Measurements from ENCODE around the gene BPIFB1. TPM values are rescaled to one million over a fixed set of nuclear protein-coding genes. Genes with fewer than 3 reads are reported as not detected.

The BPIFB1 gene, protein sequence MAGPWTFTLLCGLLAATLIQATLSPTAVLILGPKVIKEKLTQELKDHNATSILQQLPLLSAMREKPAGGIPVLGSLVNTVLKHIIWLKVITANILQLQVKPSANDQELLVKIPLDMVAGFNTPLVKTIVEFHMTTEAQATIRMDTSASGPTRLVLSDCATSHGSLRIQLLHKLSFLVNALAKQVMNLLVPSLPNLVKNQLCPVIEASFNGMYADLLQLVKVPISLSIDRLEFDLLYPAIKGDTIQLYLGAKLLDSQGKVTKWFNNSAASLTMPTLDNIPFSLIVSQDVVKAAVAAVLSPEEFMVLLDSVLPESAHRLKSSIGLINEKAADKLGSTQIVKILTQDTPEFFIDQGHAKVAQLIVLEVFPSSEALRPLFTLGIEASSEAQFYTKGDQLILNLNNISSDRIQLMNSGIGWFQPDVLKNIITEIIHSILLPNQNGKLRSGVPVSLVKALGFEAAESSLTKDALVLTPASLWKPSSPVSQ
- total RNA-seq: not detected
- not detected for polyA plus RNA-seq

DNA sequence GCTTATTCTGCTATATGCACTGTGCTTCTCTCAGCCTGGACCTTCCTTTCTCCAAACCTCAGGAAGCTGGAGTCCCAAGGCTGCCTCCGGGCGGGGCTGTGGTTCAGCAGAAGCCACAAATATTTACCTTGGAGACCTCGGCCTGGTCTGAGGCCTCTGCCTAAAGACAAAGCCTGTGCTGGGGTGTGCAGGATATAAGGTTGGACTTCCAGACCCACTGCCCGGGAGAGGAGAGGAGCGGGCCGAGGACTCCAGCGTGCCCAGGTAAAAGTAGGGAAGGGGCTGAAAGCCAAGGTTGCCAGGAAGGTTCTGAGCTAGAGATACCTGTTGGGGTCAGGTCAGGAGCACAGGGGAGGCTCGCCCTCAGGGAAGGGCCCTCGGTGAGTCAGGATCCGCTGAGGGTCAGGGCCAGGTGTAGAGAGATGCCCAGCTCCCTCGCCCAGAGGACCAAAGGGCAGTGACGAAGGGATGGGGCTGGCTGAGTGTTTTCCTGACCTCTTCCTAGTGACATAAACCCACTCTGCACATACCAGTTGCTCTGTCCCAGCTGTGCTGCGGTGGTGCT, at the start of gene BPIFB1:
TSS of gene BPIFB1 (plus strand) at position 224 of the 565 bp plus-strand sequence. CDS start 2,860 bp downstream, outside the sequence.
- Histone ChIP-seq H3K4me3 (ENCODE audit: low read depth, low read length) (no peak within 1 kb of the TSS), H3K36me3 (ENCODE audit: control insufficient read depth, insufficient read depth, low read length) (no peaks in the 10 kb centered on the region), H3K4me1 (ENCODE audit: control insufficient read depth, insufficient read depth, low read length, poor library complexity, severe bottlenecking) (no peaks in the 10 kb centered on the region), H3K9me3 (ENCODE audit: control insufficient read depth in 2 of 2, low read length in 2 of 2) (no peaks in the 10 kb centered on the region), H3K27ac (ENCODE audit: insufficient read depth, low read length, poor library complexity, severe bottlenecking) (no peak within 1 kb of the TSS), H3K27me3 (ENCODE audit: control insufficient read depth, insufficient read depth, low read length) (no peaks in the 10 kb centered on the region)
- H3K36me3 Mint-ChIP-seq: no peaks in the 10 kb centered on the region
- no peak within 1 kb of the TSS for H3K4me3 Mint-ChIP-seq
- peaks cover 10% of the 10 kb centered on the region for H3K27me3 Mint-ChIP-seq
- no peak for ATAC-seq (ENCODE audit: low read depth in 2 of 2)
- no peak within 1 kb of the TSS for H3K27ac Mint-ChIP-seq
- DNase-seq: no peak
- no peaks in the 10 kb centered on the region for H3K4me1 Mint-ChIP-seq
- H3K9me3 Mint-ChIP-seq: no peaks in the 10 kb centered on the region

DNA sequence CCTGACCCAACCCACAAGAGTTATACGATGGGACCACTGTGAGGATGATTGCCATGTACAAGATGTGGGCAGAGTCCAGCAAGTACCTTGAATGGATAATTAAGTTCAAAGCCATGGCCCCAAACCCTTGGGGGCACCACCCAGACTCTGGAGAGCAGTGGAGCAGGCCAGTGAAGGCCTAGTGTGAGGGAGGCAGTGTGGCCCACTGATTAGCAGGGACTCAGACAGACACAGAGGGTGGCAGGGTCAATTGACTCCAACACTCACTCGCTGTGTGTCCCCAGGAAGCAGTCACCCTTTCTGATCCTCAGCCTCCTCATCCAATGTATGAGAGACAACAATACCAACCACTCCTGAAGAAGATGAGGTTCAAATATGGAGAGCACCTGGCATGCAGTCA, 49.0 kb upstream of the BPIFB1 start:
- Mint-ChIP-seq H3K9me3 (peaks cover 0 to 1% (median 0%) of the 10 kb centered on the region in 7 donors), H3K27me3 (peaks cover 14% of the 10 kb centered on the region), H3K27ac (no peak overlapping the region), H3K36me3 (no peaks in the 10 kb centered on the region), H3K4me3 (no peak overlapping the region), H3K4me1 (peaks cover 0 to 4% (median 2%) of the 10 kb centered on the region in 4 donors)
- no peak overlapping the region for H3K27ac ChIP-seq (ENCODE audit: insufficient read depth, low read length, poor library complexity, severe bottlenecking)
- no peak for DNase-seq
- no peaks in the 10 kb centered on the region for H3K9me3 ChIP-seq (ENCODE audit: control insufficient read depth in 2 of 2, low read length in 2 of 2)
- no peak overlapping the region for H3K4me3 ChIP-seq (ENCODE audit: low read depth, low read length)
- peaks cover 1% of the 10 kb centered on the region for H3K27me3 ChIP-seq (ENCODE audit: control insufficient read depth, insufficient read depth, low read length)
- no peak for ATAC-seq (ENCODE audit: low read depth in 2 of 2)
- H3K4me1 ChIP-seq (ENCODE audit: control insufficient read depth, insufficient read depth, low read length, poor library complexity, severe bottlenecking): no peaks in the 10 kb centered on the region
- no peaks in the 10 kb centered on the region for H3K36me3 ChIP-seq (ENCODE audit: control insufficient read depth, insufficient read depth, low read length)

DNA sequence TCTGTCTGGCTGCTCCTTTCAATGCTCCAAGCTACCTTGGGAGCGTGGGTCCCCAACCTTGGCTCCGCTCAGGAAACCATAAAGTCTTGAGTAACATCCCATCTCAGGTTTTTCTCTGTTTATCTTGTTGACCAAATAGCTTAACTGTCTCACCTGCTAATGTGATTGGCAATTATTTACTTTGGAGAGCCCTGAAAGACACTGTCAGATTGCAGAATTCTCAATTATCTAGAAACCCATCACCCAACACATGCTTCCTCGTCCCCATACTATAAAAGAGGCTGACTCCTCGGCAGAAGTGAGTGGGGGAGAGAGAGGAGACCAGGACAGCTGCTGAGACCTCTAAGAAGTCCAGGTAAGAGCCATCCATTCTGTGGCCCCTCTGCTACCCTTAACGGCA, 47.3 kb upstream of the BPIFB1 start, which contains the start of gene BPIFA1:
TSS of gene BPIFA1 (plus strand) at position 301 of the 400 bp plus-strand sequence. CDS start 1,716 bp downstream, outside the sequence.
- Mint-ChIP-seq H3K4me1 (peaks cover 0 to 4% (median 2%) of the 10 kb centered on the region in 4 donors), H3K9me3 (peaks cover 0 to 1% (median 0%) of the 10 kb centered on the region in 7 donors), H3K27me3 (peaks cover 10% of the 10 kb centered on the region), H3K27ac (no peak within 1 kb of the TSS), H3K36me3 (no peaks in the 10 kb centered on the region), H3K4me3 (no peak within 1 kb of the TSS)
- Histone ChIP-seq H3K4me3 (ENCODE audit: low read depth, low read length) (no peak within 1 kb of the TSS), H3K36me3 (ENCODE audit: control insufficient read depth, insufficient read depth, low read length) (no peaks in the 10 kb centered on the region), H3K27me3 (ENCODE audit: control insufficient read depth, insufficient read depth, low read length) (peaks cover 1% of the 10 kb centered on the region), H3K4me1 (ENCODE audit: control insufficient read depth, insufficient read depth, low read length, poor library complexity, severe bottlenecking) (no peaks in the 10 kb centered on the region), H3K27ac (ENCODE audit: insufficient read depth, low read length, poor library complexity, severe bottlenecking) (no peak within 1 kb of the TSS), H3K9me3 (ENCODE audit: control insufficient read depth in 2 of 2, low read length in 2 of 2) (no peaks in the 10 kb centered on the region)
- DNase-seq: no peak
- no peak for ATAC-seq (ENCODE audit: low read depth in 2 of 2)

DNA sequence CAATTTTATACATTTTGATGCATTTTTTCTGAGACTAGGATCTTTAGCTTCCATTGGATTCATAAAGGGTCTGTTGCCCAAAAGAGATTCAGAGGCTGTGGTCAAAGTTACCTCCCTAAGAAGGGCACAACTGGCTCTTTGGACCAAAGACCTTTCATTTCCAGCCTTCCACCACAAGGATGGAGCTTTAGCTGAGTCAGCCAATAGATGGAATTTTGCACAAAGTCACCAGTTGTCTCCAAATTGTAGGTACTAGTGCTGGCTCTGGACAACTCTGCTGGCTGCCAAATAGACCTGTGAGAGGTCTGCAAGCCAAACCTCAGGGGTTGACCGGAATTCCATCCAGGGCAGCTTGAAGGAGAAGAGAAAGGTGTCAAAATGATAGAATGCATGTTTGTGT, 46.7 kb upstream of the BPIFB1 start:
- Histone ChIP-seq H3K27me3 (ENCODE audit: control insufficient read depth, insufficient read depth, low read length) (peaks cover 1% of the 10 kb centered on the region), H3K36me3 (ENCODE audit: control insufficient read depth, insufficient read depth, low read length) (no peaks in the 10 kb centered on the region), H3K4me1 (ENCODE audit: control insufficient read depth, insufficient read depth, low read length, poor library complexity, severe bottlenecking) (no peaks in the 10 kb centered on the region), H3K4me3 (ENCODE audit: low read depth, low read length) (no peak overlapping the region), H3K27ac (ENCODE audit: insufficient read depth, low read length, poor library complexity, severe bottlenecking) (no peak overlapping the region), H3K9me3 (ENCODE audit: control insufficient read depth in 2 of 2, low read length in 2 of 2) (no peaks in the 10 kb centered on the region)
- ATAC-seq (ENCODE audit: low read depth in 2 of 2): no peak
- H3K27ac Mint-ChIP-seq: no peak overlapping the region
- no peaks in the 10 kb centered on the region for H3K36me3 Mint-ChIP-seq
- H3K9me3 Mint-ChIP-seq: peaks cover 0 to 1% (median 0%) of the 10 kb centered on the region in 7 donors
- peaks cover 10% of the 10 kb centered on the region for H3K27me3 Mint-ChIP-seq
- no peak overlapping the region for H3K4me3 Mint-ChIP-seq
- no peak for DNase-seq
- H3K4me1 Mint-ChIP-seq: peaks cover 0 to 4% (median 2%) of the 10 kb centered on the region in 4 donors

DNA sequence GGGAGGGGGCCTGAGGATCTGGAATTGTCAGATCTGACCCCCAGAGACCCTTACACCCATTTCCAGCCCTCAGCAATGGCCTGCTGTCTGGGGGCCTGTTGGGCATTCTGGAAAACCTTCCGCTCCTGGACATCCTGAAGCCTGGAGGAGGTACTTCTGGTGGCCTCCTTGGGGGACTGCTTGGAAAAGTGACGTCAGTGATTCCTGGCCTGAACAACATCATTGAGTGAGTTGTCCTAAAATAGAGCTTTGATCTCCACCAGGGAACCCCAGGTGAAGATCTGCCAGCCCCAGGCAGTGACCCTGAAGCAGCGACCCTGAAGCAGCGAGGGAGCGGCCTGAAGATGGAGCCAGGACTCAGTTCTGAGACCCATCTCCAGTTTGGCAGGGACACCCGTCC, 45.0 kb upstream of the BPIFB1 start:
- Mint-ChIP-seq H3K36me3 (no peaks in the 10 kb centered on the region), H3K4me1 (peaks cover 0 to 1% (median 0%) of the 10 kb centered on the region in 4 donors), H3K27me3 (peaks cover 10% of the 10 kb centered on the region), H3K27ac (no peak overlapping the region), H3K9me3 (peaks cover 0 to 1% (median 0%) of the 10 kb centered on the region in 7 donors), H3K4me3 (no peak overlapping the region)
- peaks cover 1% of the 10 kb centered on the region for H3K27me3 ChIP-seq (ENCODE audit: control insufficient read depth, insufficient read depth, low read length)
- no peak overlapping the region for H3K27ac ChIP-seq (ENCODE audit: insufficient read depth, low read length, poor library complexity, severe bottlenecking)
- no peaks in the 10 kb centered on the region for H3K36me3 ChIP-seq (ENCODE audit: control insufficient read depth, insufficient read depth, low read length)
- H3K4me3 ChIP-seq (ENCODE audit: low read depth, low read length): no peak overlapping the region
- ATAC-seq (ENCODE audit: low read depth in 2 of 2): no peak
- no peaks in the 10 kb centered on the region for H3K4me1 ChIP-seq (ENCODE audit: control insufficient read depth, insufficient read depth, low read length, poor library complexity, severe bottlenecking)
- H3K9me3 ChIP-seq (ENCODE audit: control insufficient read depth in 2 of 2, low read length in 2 of 2): no peaks in the 10 kb centered on the region
- no peak for DNase-seq

DNA sequence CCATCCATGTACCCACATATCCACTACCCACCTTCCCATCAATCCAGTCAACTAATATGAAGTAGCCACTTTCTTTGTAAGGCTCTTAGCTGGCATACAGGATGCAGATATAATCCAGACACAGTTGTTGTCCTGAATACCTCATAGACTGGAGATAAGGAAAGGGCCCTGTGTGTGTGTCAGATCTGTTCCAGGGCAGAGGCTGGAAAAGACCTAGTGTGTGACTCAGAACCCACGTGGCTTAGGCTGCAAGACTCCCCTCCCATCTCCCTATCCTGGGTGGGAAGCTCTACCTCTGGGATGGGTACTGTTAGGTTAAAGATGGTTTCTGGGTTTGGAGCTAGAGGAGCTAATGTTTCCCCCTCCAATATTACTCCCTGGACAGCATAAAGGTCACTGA, 43.6 kb upstream of the BPIFB1 start:
- DNase-seq: no peak
- Mint-ChIP-seq H3K4me1 (no peaks in the 10 kb centered on the region), H3K9me3 (peaks cover 0 to 1% (median 0%) of the 10 kb centered on the region in 7 donors), H3K27me3 (peaks cover 6% of the 10 kb centered on the region), H3K36me3 (no peaks in the 10 kb centered on the region), H3K27ac (no peak overlapping the region), H3K4me3 (no peak overlapping the region)
- ATAC-seq (ENCODE audit: low read depth in 2 of 2): no peak
- Histone ChIP-seq H3K27me3 (ENCODE audit: control insufficient read depth, insufficient read depth, low read length) (no peaks in the 10 kb centered on the region), H3K36me3 (ENCODE audit: control insufficient read depth, insufficient read depth, low read length) (no peaks in the 10 kb centered on the region), H3K4me1 (ENCODE audit: control insufficient read depth, insufficient read depth, low read length, poor library complexity, severe bottlenecking) (no peaks in the 10 kb centered on the region), H3K27ac (ENCODE audit: insufficient read depth, low read length, poor library complexity, severe bottlenecking) (no peak overlapping the region), H3K9me3 (ENCODE audit: control insufficient read depth in 2 of 2, low read length in 2 of 2) (no peaks in the 10 kb centered on the region), H3K4me3 (ENCODE audit: low read depth, low read length) (no peak overlapping the region)

DNA sequence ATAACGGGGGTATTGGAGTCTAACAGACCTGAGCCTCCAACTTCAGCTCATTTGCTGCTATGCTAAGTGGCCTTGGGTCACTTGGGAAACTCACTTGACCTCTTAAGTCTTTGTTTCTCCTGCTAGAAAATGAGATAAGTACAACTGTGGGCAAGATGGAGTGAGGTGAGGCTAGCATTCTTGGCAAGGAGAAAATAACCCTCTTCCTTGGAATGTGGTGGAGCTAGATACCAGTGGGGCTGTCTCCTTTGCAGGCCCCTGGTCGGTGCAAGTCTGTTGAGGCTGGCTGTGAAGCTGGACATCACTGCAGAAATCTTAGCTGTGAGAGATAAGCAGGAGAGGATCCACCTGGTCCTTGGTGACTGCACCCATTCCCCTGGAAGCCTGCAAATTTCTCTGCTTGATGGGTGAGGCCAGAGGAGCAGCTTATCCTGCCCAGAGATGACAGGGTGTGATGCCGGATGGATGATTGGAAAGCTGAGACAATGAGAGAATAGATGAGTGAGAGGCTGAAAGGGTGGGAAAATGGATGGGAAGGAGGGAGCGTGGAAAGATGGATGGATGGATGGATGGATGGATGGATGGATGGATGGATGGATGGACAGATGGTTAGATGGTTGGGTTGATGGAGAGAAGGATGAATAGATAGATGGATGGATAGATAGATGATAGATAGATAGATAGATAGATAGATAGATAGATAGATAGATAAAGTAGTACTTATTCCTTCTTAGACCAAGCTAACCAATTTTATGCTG, 42.9 kb upstream of the BPIFB1 start:
- Histone ChIP-seq H3K27ac (ENCODE audit: insufficient read depth, low read length, poor library complexity, severe bottlenecking) (no peak overlapping the region), H3K9me3 (ENCODE audit: control insufficient read depth in 2 of 2, low read length in 2 of 2) (no peaks in the 10 kb centered on the region), H3K27me3 (ENCODE audit: control insufficient read depth, insufficient read depth, low read length) (no peaks in the 10 kb centered on the region), H3K4me3 (ENCODE audit: low read depth, low read length) (no peak overlapping the region), H3K36me3 (ENCODE audit: control insufficient read depth, insufficient read depth, low read length) (no peaks in the 10 kb centered on the region), H3K4me1 (ENCODE audit: control insufficient read depth, insufficient read depth, low read length, poor library complexity, severe bottlenecking) (no peaks in the 10 kb centered on the region)
- Mint-ChIP-seq H3K27me3 (peaks cover 6% of the 10 kb centered on the region), H3K27ac (no peak overlapping the region), H3K4me1 (no peaks in the 10 kb centered on the region), H3K4me3 (no peak overlapping the region), H3K9me3 (peaks cover 0 to 1% (median 0%) of the 10 kb centered on the region in 7 donors), H3K36me3 (no peaks in the 10 kb centered on the region)
- DNase-seq: no peak
- ATAC-seq (ENCODE audit: low read depth in 2 of 2): no peak

Data from CD4-positive, CD25-positive, alpha-beta regulatory T cell (primary cell).